H9 (cell line): ENCODE data around the gene PELI2. TPM values are rescaled to one million over a fixed set of nuclear protein-coding genes. Genes with fewer than 3 reads are reported as not detected.

Experiments used
- DNase-seq: peaks from one replicate; pipeline ENCODE4 v3.0.0-alpha.2; 2017
- H2AFZ ChIP-seq: one replicate; pipeline ENCODE4 v1.6.1; 2013; ENCODE audit warnings: mild to moderate bottlenecking, low read length, control low read depth, moderate library complexity
- H2AK5ac ChIP-seq: 2 replicates; pipeline ENCODE4 v1.6.1; 2013; ENCODE audit warnings: low read length, control low read depth, mixed read lengths; ENCODE audit not compliant: insufficient read length
- H2BK120ac ChIP-seq: one replicate; pipeline ENCODE4 v1.6.1; 2013; ENCODE audit warnings: low read depth, mild to moderate bottlenecking, low read length, control low read depth, inconsistent platforms; ENCODE audit not compliant: poor library complexity, severe bottlenecking
- H2BK12ac ChIP-seq: 2 replicates; pipeline ENCODE4 v1.6.1; 2013; ENCODE audit warnings: low read length, control low read depth, mixed read lengths, low read depth; ENCODE audit not compliant: insufficient read length
- H2BK15ac ChIP-seq: 2 replicates; pipeline ENCODE4 v1.6.1; 2013; ENCODE audit warnings: low read depth, low read length, control low read depth
- H2BK20ac ChIP-seq: one replicate; pipeline ENCODE4 v1.6.1; 2013; ENCODE audit warnings: low read depth, mild to moderate bottlenecking, low read length, control low read depth, inconsistent platforms; ENCODE audit not compliant: poor library complexity, severe bottlenecking
- H2BK5ac ChIP-seq: 2 replicates; pipeline ENCODE4 v1.6.1; 2013; ENCODE audit warnings: low read length, control low read depth, mixed read lengths; ENCODE audit not compliant: insufficient read length
- H3K14ac ChIP-seq: 2 replicates; pipeline ENCODE4 v1.6.1; 2013; ENCODE audit warnings: low read length, control low read depth; ENCODE audit not compliant: insufficient read depth
- H3K18ac ChIP-seq: 2 replicates; pipeline ENCODE4 v1.6.1; 2013; ENCODE audit warnings: low read depth, mild to moderate bottlenecking, mixed read lengths, low read length, control low read depth; ENCODE audit not compliant: insufficient read length
- H3K23ac ChIP-seq: 2 replicates; pipeline ENCODE4 v1.6.1; 2013; ENCODE audit warnings: low read length, control low read depth, mixed read lengths, low read depth; ENCODE audit not compliant: insufficient read length
- H3K23me2 ChIP-seq: 2 replicates; pipeline ENCODE4 v1.6.1; 2013; ENCODE audit warnings: low read depth, mild to moderate bottlenecking, mixed read lengths, low read length, control low read depth; ENCODE audit not compliant: insufficient read length, poor library complexity, severe bottlenecking
- H3K27ac ChIP-seq: 2 replicates; pipeline ENCODE4 v1.5.1; 2013; ENCODE audit warnings: low read length, control low read depth, mixed read lengths, low read depth; ENCODE audit not compliant: insufficient read length
- H3K27me3 ChIP-seq: 2 replicates; pipeline ENCODE4 v1.6.1; 2013; ENCODE audit warnings: low read length, control low read depth, inconsistent platforms; ENCODE audit not compliant: insufficient read depth
- H3K4ac ChIP-seq: 2 replicates; pipeline ENCODE4 v1.6.1; 2013; ENCODE audit warnings: low read depth, mild to moderate bottlenecking, control low read depth, inconsistent platforms, low read length, moderate library complexity
- H3K4me1 ChIP-seq: 2 replicates; pipeline ENCODE4 v1.6.1; 2013; ENCODE audit warnings: low read length, control low read depth, inconsistent platforms; ENCODE audit not compliant: insufficient read depth
- H3K4me2 ChIP-seq: 2 replicates; pipeline ENCODE4 v1.6.1; 2013; ENCODE audit warnings: low read length, control low read depth, mixed read lengths; ENCODE audit not compliant: insufficient read length, insufficient read depth
- H3K56ac ChIP-seq: 2 replicates; pipeline ENCODE4 v1.6.1; 2013; ENCODE audit warnings: low read depth, mild to moderate bottlenecking, mixed read lengths, low read length, control low read depth; ENCODE audit not compliant: insufficient read length
- H3K79me1 ChIP-seq: 2 replicates; pipeline ENCODE4 v1.6.1; 2013; ENCODE audit warnings: low read depth, mild to moderate bottlenecking, moderate library complexity, low read length, control low read depth, inconsistent platforms; ENCODE audit not compliant: insufficient read depth, poor library complexity, severe bottlenecking
- H3K79me2 ChIP-seq: 2 replicates; pipeline ENCODE4 v1.6.1; 2013; ENCODE audit warnings: low read length, control low read depth, inconsistent platforms; ENCODE audit not compliant: insufficient read depth
- H3K9ac ChIP-seq: 2 replicates; pipeline ENCODE4 v1.6.1; 2013; ENCODE audit warnings: low read length, control low read depth, mixed read lengths; ENCODE audit not compliant: insufficient read length; ENCODE audit errors: extremely low read depth
- H3K9me3 ChIP-seq: one replicate; pipeline ENCODE4 v1.6.1; 2013; ENCODE audit warnings: low read depth, low read length, inconsistent platforms; ENCODE audit not compliant: control insufficient read depth
- H3T11ph ChIP-seq: one replicate; pipeline ENCODE4 v1.6.1; 2013; ENCODE audit warnings: mild to moderate bottlenecking, low read length, control low read depth, inconsistent platforms
- H4K20me1 ChIP-seq: one replicate; pipeline ENCODE4 v1.6.1; 2013; ENCODE audit not compliant: control insufficient read depth, insufficient read length, insufficient read depth
- H4K5ac ChIP-seq: 2 replicates; pipeline ENCODE4 v1.6.1; 2013; ENCODE audit warnings: low read depth, mild to moderate bottlenecking, mixed read lengths, low read length, control low read depth; ENCODE audit not compliant: insufficient read length
- H4K8ac ChIP-seq: replicated peaks from 2 replicates; pipeline ENCODE4 v1.6.1; 2013; ENCODE audit warnings: low read length, control low read depth, mixed read lengths, low read depth; ENCODE audit not compliant: insufficient read length
- H4K91ac ChIP-seq: 2 replicates; pipeline ENCODE4 v1.6.1; 2013; ENCODE audit warnings: low read depth, mild to moderate bottlenecking, moderate library complexity, mixed read lengths, low read length, control low read depth; ENCODE audit not compliant: insufficient read length
- H3K27ac Mint-ChIP-seq, 3 experiments: 2 replicates in 2 of 3; 3 replicates in 1 of 3; pipeline ENCODE4 v1.8.0; 2020 to 2021; ENCODE audit warnings: mixed read lengths in 3 of 3, mild to moderate bottlenecking in 1 of 3, moderate library complexity in 1 of 3
- H3K27me3 Mint-ChIP-seq: 2 replicates; pipeline ENCODE4 v1.8.0; 2021; ENCODE audit warnings: low read depth, mild to moderate bottlenecking, moderate library complexity, mixed read lengths
- H3K36me3 Mint-ChIP-seq, 3 experiments: 2 replicates in 2 of 3; 3 replicates in 1 of 3; pipeline ENCODE4 v1.8.0; 2020 to 2021; ENCODE audit warnings: low read depth in 3 of 3, mixed read lengths in 3 of 3; ENCODE audit not compliant: insufficient read depth in 1 of 3
- H3K4me1 Mint-ChIP-seq, 2 experiments: 2 replicates each; pipeline ENCODE4 v1.8.0; 2020; ENCODE audit warnings: mixed read lengths in 2 of 2
- H3K4me3 Mint-ChIP-seq, 2 experiments: 2 replicates in 1 of 2; 3 replicates in 1 of 2; pipeline ENCODE4 v1.8.0; 2020 to 2021; ENCODE audit warnings: mild to moderate bottlenecking in 2 of 2, mixed read lengths in 2 of 2, moderate library complexity in 1 of 2
- H3K9me3 Mint-ChIP-seq, 2 experiments: 2 replicates in 1 of 2; 3 replicates in 1 of 2; pipeline ENCODE4 v1.8.0; 2020; ENCODE audit warnings: mild to moderate bottlenecking in 2 of 2, mixed read lengths in 2 of 2, moderate library complexity in 1 of 2
- WGBS: extraction: QIAGEN DNeasy Blood & Tissue Kit; methylation state at CpG from one replicate; pipeline ENCODE4 v1.1.7; 2013; ENCODE audit warnings: missing lambda C conversion rate, low lambda C conversion rate, mixed read lengths; ENCODE audit not compliant: insufficient read length; ENCODE audit errors: extremely low coverage; 5-methylcytosine and 5-hydroxymethylcytosine counted together
- total RNA-seq: library from RNA; stranded (reverse); gene quantifications from 2 replicates; pipeline ENCODE4 v1.2.1, GENCODE V29; 2021
- TF ChIP-seq, protein P1 (sequence below): fragments of 200-600 bp; sonication (generic); conservative IDR thresholded peaks from 3 replicates; pipeline ENCODE4 v1.8.0; 2021; ENCODE audit warnings: antibody characterized with exemption, mild to moderate bottlenecking

Gene PELI2
- total RNA-seq, 1 experiment from 2014 or later = 18.0 TPM

- Histone ChIP-seq H4K5ac (no peak overlapping the region), H3K79me2 (peaks cover 2% of the 10 kb centered on the region; the same call in 1 of the 2 replicates), H3K27ac (no peak overlapping the region), H4K8ac (no peak overlapping the region), H3K9ac (no peak overlapping the region), H3K23ac (no peak overlapping the region), H3K4me2 (no peak overlapping the region), H3T11ph (no peak overlapping the region), H3K14ac (no peak overlapping the region), H2BK120ac (no peak overlapping the region), H3K23me2 (no peaks in the 10 kb centered on the region), H2BK15ac (no peak overlapping the region), H3K18ac (no peak overlapping the region), H3K4ac (no peak overlapping the region), H4K91ac (no peak overlapping the region), H3K56ac (no peak overlapping the region), H2AFZ (no peak overlapping the region), H3K4me1 (peaks cover 7% of the 10 kb centered on the region), H2BK20ac (no peak overlapping the region), H3K79me1 (peaks cover 3% of the 10 kb centered on the region), H2BK12ac (no peak overlapping the region), H3K27me3 (no peaks in the 10 kb centered on the region), H3K9me3 (no peaks in the 10 kb centered on the region), H2BK5ac (no peak overlapping the region), H4K20me1 (no peaks in the 10 kb centered on the region), H2AK5ac (no peak overlapping the region)
- Mint-ChIP-seq H3K27me3 (no peaks in the 10 kb centered on the region), H3K4me3 (no peak overlapping the region), H3K27ac (no peak overlapping the region), H3K4me1 (peaks cover 18 to 32% of the 10 kb centered on the region in 2 experiments), H3K36me3 (no peaks in the 10 kb centered on the region; a peak in 1 of 7 replicates), H3K9me3 (no peaks in the 10 kb centered on the region)
- WGBS = no CpG with 5 or more reads among the region's 3 CpGs
- TF ChIP-seq, protein P1, sequence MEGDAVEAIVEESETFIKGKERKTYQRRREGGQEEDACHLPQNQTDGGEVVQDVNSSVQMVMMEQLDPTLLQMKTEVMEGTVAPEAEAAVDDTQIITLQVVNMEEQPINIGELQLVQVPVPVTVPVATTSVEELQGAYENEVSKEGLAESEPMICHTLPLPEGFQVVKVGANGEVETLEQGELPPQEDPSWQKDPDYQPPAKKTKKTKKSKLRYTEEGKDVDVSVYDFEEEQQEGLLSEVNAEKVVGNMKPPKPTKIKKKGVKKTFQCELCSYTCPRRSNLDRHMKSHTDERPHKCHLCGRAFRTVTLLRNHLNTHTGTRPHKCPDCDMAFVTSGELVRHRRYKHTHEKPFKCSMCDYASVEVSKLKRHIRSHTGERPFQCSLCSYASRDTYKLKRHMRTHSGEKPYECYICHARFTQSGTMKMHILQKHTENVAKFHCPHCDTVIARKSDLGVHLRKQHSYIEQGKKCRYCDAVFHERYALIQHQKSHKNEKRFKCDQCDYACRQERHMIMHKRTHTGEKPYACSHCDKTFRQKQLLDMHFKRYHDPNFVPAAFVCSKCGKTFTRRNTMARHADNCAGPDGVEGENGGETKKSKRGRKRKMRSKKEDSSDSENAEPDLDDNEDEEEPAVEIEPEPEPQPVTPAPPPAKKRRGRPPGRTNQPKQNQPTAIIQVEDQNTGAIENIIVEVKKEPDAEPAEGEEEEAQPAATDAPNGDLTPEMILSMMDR = no peak
- DNase-seq = no peak
Observed at GRCh38 chr14:56145965-56146364, 27.8 kb downstream of the PELI2 start.
